Gastroesophageal sphincter (tissue), 3 donors: ENCODE data around the gene FGGY.

Source experiments
- EP300 ChIP-seq: sonication (generic); formaldehyde crosslinking; IDR thresholded peaks from one replicate; pipeline ENCODE4 v1.6.1; 2017; ENCODE audit warnings: antibody characterized with exemption, mild to moderate bottlenecking
- POLR2A ChIP-seq, 2 donors: fragments of 450-650 bp; IDR thresholded peaks; one replicate each; pipeline ENCODE4 v1.6.1; 2017; ENCODE audit warnings: antibody characterized with exemption in 2 of 2, mild to moderate bottlenecking in 2 of 2, moderate library complexity in 1 of 2
- POLR2AphosphoS5 ChIP-seq: sonication (generic); formaldehyde crosslinking; IDR thresholded peaks from one replicate; pipeline ENCODE4 v1.6.1; 2017; ENCODE audit warnings: antibody characterized with exemption
- TF ChIP-seq, protein P1 (sequence below), 4 experiments: fragments of 200-600 bp in 2 of 4; fragments of 450-650 bp in 2 of 4; sonication (generic) in 1 of 4; IDR thresholded peaks; one replicate each; pipeline ENCODE4 v1.5.1; 2017 to 2019; ENCODE audit warnings: antibody characterized with exemption in 4 of 4, mild to moderate bottlenecking in 2 of 4, moderate library complexity in 2 of 4

DNA sequence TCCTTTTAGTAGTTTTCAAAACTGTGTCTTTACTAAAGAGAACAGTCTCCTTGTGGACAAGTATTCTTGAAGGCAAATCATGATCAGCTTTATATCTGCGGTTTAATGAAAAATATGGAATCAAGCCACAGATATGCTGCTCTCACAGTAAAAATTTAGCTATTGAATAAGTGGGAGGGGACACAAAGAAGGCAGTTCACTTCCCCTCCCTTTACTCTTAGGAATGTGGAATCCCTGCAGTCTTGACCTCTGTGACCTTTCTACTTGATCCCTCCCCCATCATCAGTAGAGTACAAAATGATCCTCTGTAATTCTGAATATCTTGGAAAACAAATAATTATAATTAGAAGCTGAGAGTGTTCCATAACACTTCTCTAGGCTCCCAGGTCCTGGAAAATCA lies 381.1 kb downstream of the FGGY start:
- TF ChIP-seq, protein P1, sequence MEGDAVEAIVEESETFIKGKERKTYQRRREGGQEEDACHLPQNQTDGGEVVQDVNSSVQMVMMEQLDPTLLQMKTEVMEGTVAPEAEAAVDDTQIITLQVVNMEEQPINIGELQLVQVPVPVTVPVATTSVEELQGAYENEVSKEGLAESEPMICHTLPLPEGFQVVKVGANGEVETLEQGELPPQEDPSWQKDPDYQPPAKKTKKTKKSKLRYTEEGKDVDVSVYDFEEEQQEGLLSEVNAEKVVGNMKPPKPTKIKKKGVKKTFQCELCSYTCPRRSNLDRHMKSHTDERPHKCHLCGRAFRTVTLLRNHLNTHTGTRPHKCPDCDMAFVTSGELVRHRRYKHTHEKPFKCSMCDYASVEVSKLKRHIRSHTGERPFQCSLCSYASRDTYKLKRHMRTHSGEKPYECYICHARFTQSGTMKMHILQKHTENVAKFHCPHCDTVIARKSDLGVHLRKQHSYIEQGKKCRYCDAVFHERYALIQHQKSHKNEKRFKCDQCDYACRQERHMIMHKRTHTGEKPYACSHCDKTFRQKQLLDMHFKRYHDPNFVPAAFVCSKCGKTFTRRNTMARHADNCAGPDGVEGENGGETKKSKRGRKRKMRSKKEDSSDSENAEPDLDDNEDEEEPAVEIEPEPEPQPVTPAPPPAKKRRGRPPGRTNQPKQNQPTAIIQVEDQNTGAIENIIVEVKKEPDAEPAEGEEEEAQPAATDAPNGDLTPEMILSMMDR (IDR thresholded peaks at IDR 0.05): no peak
- TF ChIP-seq POLR2A (IDR thresholded peaks at IDR 0.05): no peak
- no peak for TF ChIP-seq POLR2AphosphoS5
- TF ChIP-seq EP300: no peak
